K562 (cell line): Measurements from ENCODE around the gene VWF. TPM values are rescaled to one million over a fixed set of nuclear protein-coding genes. Genes with fewer than 3 reads are reported as not detected.

ENCODE experiments used
- ATAC-seq: fragments of 200-7000 bp; cut with Tn5 transposase; 3 replicates; pipeline ENCODE4 v1.9.1; 2020; ENCODE audit warnings: moderate library complexity
- BruUV-seq: library from RNA; stranded (reverse); fragments of 400-500 nt; replicated peaks from 2 replicates; lab custom pipeline; 2021; lab: Mats Ljungman, UMichigan
- CTCF ChIA-PET: fragments of 300-600 bp; formaldehyde crosslinking; extraction: SDS; loops from one replicate; lab custom pipeline; 2021; ENCODE audit warnings: low intra/inter-chr PET ratio; lab: Yijun Ruan, JAX
- POLR2A ChIA-PET: fragments of 300-600, 350-650 bp; sonication (Branson Sonifier 250); formaldehyde crosslinking; extraction: SDS; loops from one replicate; lab custom pipeline; 2021; ENCODE audit warnings: antibody characterized with exemption, inconsistent platforms; lab: Yijun Ruan, JAX
- DNase-seq, 4 experiments: peaks; one replicate each; pipeline versions ENCODE4 v3.0.0 to v3.0.0-alpha.2; 2011 to 2018; ENCODE audit warnings: low spot score in 3 of 4, mixed read lengths in 3 of 4; ENCODE audit errors: extremely low read depth in 1 of 4
- FAIRE-seq: peaks from 2 replicates; lab custom pipeline; 2011; peaks lifted over from hg19 to GRCh38; lab: Jason Lieb, UNC
- H2AFZ ChIP-seq: 2 replicates; pipeline ENCODE4 v1.6.0; 2011; ENCODE audit warnings: low read depth, low read length, control low read depth, inconsistent platforms
- H3K27ac ChIP-seq: fragments of 200-600 bp; 3 replicates; pipeline ENCODE4 v1.8.0; 2011; ENCODE audit warnings: low read depth, mild to moderate bottlenecking, control low read depth, inconsistent platforms, low read length, moderate library complexity, mixed read lengths; ENCODE audit errors: extremely low read depth
- H3K27me3 ChIP-seq, 2 experiments: fragments of 300-600 bp in 1 of 2; 2 replicates in 1 of 2; 3 replicates in 1 of 2; pipeline versions ENCODE4 v1.6.0 to v1.8.0; 2011; ENCODE audit warnings: inconsistent platforms in 2 of 2, low read length in 2 of 2, mild to moderate bottlenecking in 1 of 2, mixed read lengths in 1 of 2, moderate library complexity in 1 of 2; ENCODE audit not compliant: control insufficient read depth in 2 of 2, insufficient read depth in 2 of 2
- H3K36me3 ChIP-seq: fragments of 300-600 bp; 3 replicates; pipeline ENCODE4 v1.8.0; 2011; ENCODE audit warnings: mild to moderate bottlenecking, low read length, inconsistent platforms; ENCODE audit not compliant: control insufficient read depth, insufficient read depth
- H3K4me1 ChIP-seq, 2 experiments: fragments of 200-600 bp in 1 of 2; replicated peaks in 1 of 2; 2 replicates in 1 of 2; 3 replicates in 1 of 2; pipeline versions ENCODE4 v1.5.1 to v1.8.0; 2011; ENCODE audit warnings: inconsistent platforms in 2 of 2, low read length in 2 of 2, mild to moderate bottlenecking in 1 of 2, mixed read lengths in 1 of 2, moderate library complexity in 1 of 2; ENCODE audit not compliant: control insufficient read depth in 2 of 2, insufficient read depth in 2 of 2
- H3K4me2 ChIP-seq: 2 replicates; pipeline ENCODE4 v1.6.1; 2011; ENCODE audit warnings: low read length, control low read depth, inconsistent platforms, mixed read lengths; ENCODE audit not compliant: insufficient read depth
- H3K4me3 ChIP-seq: fragments of 200-600 bp; sonication (generic), shearing (Covaris generic); 2 replicates; pipeline ENCODE4 v1.5.1; 2016; ENCODE audit warnings: control low read depth, inconsistent platforms
- H3K79me2 ChIP-seq: fragments of 200-600 bp; 3 replicates; pipeline ENCODE4 v1.8.0; 2011; ENCODE audit warnings: low read length, inconsistent platforms; ENCODE audit not compliant: control insufficient read depth, insufficient read depth
- H3K9ac ChIP-seq, 2 experiments: 2 replicates each; pipeline versions ENCODE4 v1.6.0 to v1.6.1; 2011; ENCODE audit warnings: low read depth in 2 of 2, low read length in 2 of 2, control low read depth in 1 of 2, inconsistent platforms in 1 of 2, mild to moderate bottlenecking in 1 of 2, mixed read lengths in 1 of 2; ENCODE audit not compliant: insufficient read depth in 1 of 2
- H3K9me1 ChIP-seq: one replicate; pipeline ENCODE4 v1.6.0; 2011; ENCODE audit warnings: inconsistent platforms, mild to moderate bottlenecking, low read length, moderate library complexity; ENCODE audit not compliant: control insufficient read depth, insufficient read depth
- H3K9me3 ChIP-seq: replicated peaks from 2 replicates; pipeline ENCODE4 v1.5.1; 2011; ENCODE audit warnings: low read depth, low read length, inconsistent platforms; ENCODE audit not compliant: control insufficient read depth, insufficient read depth
- H4K20me1 ChIP-seq: replicated peaks from 2 replicates; pipeline ENCODE4 v1.6.1; 2011; ENCODE audit warnings: low read length, inconsistent platforms, mixed read lengths; ENCODE audit not compliant: control insufficient read depth, insufficient read depth
- ARID2 ChIP-seq: fragments of 450-650 bp; IDR thresholded peaks from 2 replicates; pipeline ENCODE4 v1.6.1; 2017; ENCODE audit warnings: antibody characterized with exemption, mild to moderate bottlenecking
- CUX1 ChIP-seq: fragments of 200-800 bp; sonication (Bioruptor generic); IDR thresholded peaks from 2 replicates; pipeline ENCODE4 v1.6.1; 2016; ENCODE audit warnings: missing genetic modification characterization, missing compliant biosample characterization
- POLR2G ChIP-seq: fragments of 200-400 bp; formaldehyde crosslinking; IDR thresholded peaks from 2 replicates; pipeline ENCODE4 v1.6.1; 2017; ENCODE audit warnings: low read depth, mild to moderate bottlenecking, antibody characterized with exemption, low read length, moderate library complexity
- TCFL5 ChIP-seq: fragments of 250-450 bp; sonication (Bioruptor Pico); conservative IDR thresholded peaks from 2 replicates; pipeline ENCODE4 v1.6.1; 2021; ENCODE audit warnings: mild to moderate bottlenecking, moderate library complexity, matching md5 sums
- THRA ChIP-seq: fragments of 450-650 bp; IDR thresholded peaks from 2 replicates; pipeline ENCODE4 v1.6.1; 2017; ENCODE audit warnings: mild to moderate bottlenecking, moderate library complexity
- ZFP1 ChIP-seq: fragments of 450-650 bp; formaldehyde crosslinking; IDR thresholded peaks from 2 replicates; pipeline ENCODE4 v1.4.0; 2020; ENCODE audit warnings: mild to moderate bottlenecking, mixed read lengths
- WGBS: fragments of 100-300 bp; shearing (Covaris generic); methylation state at CpG from one replicate; pipeline ENCODE4 v1.1.6; 2016; ENCODE audit warnings: low coverage, mixed read lengths; ENCODE audit not compliant: insufficient coverage; ENCODE audit errors: missing lambda C conversion rate; 5-methylcytosine and 5-hydroxymethylcytosine counted together
- in situ Hi-C: fragments of 300-500 bp; cut with MboI; formaldehyde crosslinking; loops from 4 replicates; pipeline ENCODE4 v1.15.0; 2018; ENCODE audit warnings: inconsistent platforms, mixed read lengths
- intact Hi-C: fragments of 100-400 bp; cut with micrococcal nuclease; formaldehyde crosslinking; loops from 2 replicates; pipeline ENCODE4 v1.14.2; 2022
- polyA plus RNA-seq, 8 experiments: library from polyadenylated mRNA; depleted of rRNA in 4 of 8; stranded (reverse) in 5 of 8; unstranded in 3 of 8; fragments of >200 nt; fragmentation: Nextera tagmentation in 2 of 8; fragmentation: Illumina TruSeq in 1 of 8; extraction: Ambion mirVana in 2 of 8; extraction: Trizol in 1 of 8; gene quantifications; 2 replicates each; pipeline versions ENCODE4 v1.2.1 to v1.2.3, GENCODE V29; 2011 to 2014; ENCODE audit warnings: inconsistent platforms in 1 of 8, missing spikeins in 1 of 8
- total RNA-seq, 7 experiments: library from RNA; depleted of rRNA in 6 of 7; stranded (reverse); fragments of >200 nt in 6 of 7; fragmentation: Illumina TruSeq in 2 of 7; extraction: Trizol in 2 of 7; gene quantifications; 2 replicates each; pipeline versions ENCODE4 v1.2.1 to v1.2.3, GENCODE V29; 2011 to 2021; ENCODE audit warnings: low replicate concordance in 1 of 7

VWF gene
- total and polyA plus RNA-seq, 9 of the 15 experiments (the other 6 are each of a cell fraction or from before 2014, with no cell fraction given): 0.53 TPM; not detected in 8

GRCh38 chr12:5948696-5949095, 175.8 kb downstream of the VWF start:
- in situ Hi-C loops (no loop called here), intact Hi-C loops (no loop called here)
- ChIA-PET POLR2A (no interaction called here), CTCF (no interaction called here)
- Histone ChIP-seq H3K9me1 (no peaks in the 10 kb centered on the region), H3K79me2 (no peaks in the 10 kb centered on the region), H3K9me3 (no peaks in the 10 kb centered on the region), H3K36me3 (no peaks in the 10 kb centered on the region), H3K27ac (no peak overlapping the region), H3K27me3 (peaks cover 0 to 27% of the 10 kb centered on the region in 2 experiments; a peak in 2 of 5 replicates), H4K20me1 (no peaks in the 10 kb centered on the region), H3K4me3 (no peak overlapping the region), H3K9ac (no peak overlapping the region), H2AFZ (no peak overlapping the region), H3K4me1 (0 out of 5 replicates have a peak, but pooled peaks cover 0 to 6% of the 10 kb centered on the region in 2 experiments), H3K4me2 (no peak overlapping the region)
- BruUV-seq: no TSS peak
- no peak for ATAC-seq
- 0% methylated on average over 3 of the region's 3 CpGs for WGBS
- no peak for FAIRE-seq
- TF ChIP-seq THRA: no peak
- TF ChIP-seq TCFL5: no peak
- TF ChIP-seq ARID2: no peak
- no peak for TF ChIP-seq POLR2G
- TF ChIP-seq CUX1 (CRISPR knock-in tag): no peak
- TF ChIP-seq ZFP1 (CRISPR knock-in tag): no peak
- no peak for DNase-seq
